ENCODE results near the gene PIK3C2G. TPM values are rescaled to one million over a fixed set of nuclear protein-coding genes. Genes with fewer than 3 reads are reported as not detected.

Gene PIK3C2G
- polyA plus RNA-seq, 1 of the 3 experiments (the other 2 are of a cell fraction): 0.02 TPM

DNA sequence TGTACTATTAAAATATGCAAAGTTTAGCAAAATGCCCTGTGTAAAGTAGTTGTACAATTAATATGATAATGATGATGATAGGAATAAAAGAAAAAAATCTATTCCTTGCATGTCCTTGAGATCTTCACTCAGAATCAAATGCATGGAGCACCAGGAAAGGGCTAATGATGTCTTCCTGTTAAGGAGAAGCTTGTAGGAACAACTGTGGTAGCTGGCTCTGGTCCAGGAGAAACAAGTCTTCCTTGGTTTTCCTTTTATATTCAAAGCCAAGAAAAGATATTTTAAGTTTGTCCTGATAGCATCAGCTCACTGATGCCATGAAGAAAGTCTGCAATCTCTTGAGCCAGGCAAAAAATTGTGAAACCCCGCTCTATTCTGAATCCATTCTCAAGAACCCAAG lies 138.9 kb downstream of the PIK3C2G start (continued):
- TF ChIP-seq, protein P1, sequence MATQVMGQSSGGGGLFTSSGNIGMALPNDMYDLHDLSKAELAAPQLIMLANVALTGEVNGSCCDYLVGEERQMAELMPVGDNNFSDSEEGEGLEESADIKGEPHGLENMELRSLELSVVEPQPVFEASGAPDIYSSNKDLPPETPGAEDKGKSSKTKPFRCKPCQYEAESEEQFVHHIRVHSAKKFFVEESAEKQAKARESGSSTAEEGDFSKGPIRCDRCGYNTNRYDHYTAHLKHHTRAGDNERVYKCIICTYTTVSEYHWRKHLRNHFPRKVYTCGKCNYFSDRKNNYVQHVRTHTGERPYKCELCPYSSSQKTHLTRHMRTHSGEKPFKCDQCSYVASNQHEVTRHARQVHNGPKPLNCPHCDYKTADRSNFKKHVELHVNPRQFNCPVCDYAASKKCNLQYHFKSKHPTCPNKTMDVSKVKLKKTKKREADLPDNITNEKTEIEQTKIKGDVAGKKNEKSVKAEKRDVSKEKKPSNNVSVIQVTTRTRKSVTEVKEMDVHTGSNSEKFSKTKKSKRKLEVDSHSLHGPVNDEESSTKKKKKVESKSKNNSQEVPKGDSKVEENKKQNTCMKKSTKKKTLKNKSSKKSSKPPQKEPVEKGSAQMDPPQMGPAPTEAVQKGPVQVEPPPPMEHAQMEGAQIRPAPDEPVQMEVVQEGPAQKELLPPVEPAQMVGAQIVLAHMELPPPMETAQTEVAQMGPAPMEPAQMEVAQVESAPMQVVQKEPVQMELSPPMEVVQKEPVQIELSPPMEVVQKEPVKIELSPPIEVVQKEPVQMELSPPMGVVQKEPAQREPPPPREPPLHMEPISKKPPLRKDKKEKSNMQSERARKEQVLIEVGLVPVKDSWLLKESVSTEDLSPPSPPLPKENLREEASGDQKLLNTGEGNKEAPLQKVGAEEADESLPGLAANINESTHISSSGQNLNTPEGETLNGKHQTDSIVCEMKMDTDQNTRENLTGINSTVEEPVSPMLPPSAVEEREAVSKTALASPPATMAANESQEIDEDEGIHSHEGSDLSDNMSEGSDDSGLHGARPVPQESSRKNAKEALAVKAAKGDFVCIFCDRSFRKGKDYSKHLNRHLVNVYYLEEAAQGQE (IDR thresholded peaks at IDR 0.05; ENCODE audit: low read depth, low read length): no peak
- no peak for TF ChIP-seq FOSL2 (IDR thresholded peaks at IDR 0.05; ENCODE audit: borderline replicate concordance, low read depth)
- TF ChIP-seq ELF1 (IDR thresholded peaks at IDR 0.05): no peak
- no peak for TF ChIP-seq TAF1 (IDR thresholded peaks at IDR 0.05; ENCODE audit: borderline replicate concordance, low read depth, low read length)
- no peak for TF ChIP-seq GABPA (IDR thresholded peaks at IDR 0.05; ENCODE audit: low read depth)
- no peak for TF ChIP-seq POLR2AphosphoS5 (IDR thresholded peaks at IDR 0.05; ENCODE audit: low read depth, low read length)
- no peak for TF ChIP-seq NRF1 (IDR thresholded peaks at IDR 0.05; ENCODE audit: low read depth, low read length)

DNA sequence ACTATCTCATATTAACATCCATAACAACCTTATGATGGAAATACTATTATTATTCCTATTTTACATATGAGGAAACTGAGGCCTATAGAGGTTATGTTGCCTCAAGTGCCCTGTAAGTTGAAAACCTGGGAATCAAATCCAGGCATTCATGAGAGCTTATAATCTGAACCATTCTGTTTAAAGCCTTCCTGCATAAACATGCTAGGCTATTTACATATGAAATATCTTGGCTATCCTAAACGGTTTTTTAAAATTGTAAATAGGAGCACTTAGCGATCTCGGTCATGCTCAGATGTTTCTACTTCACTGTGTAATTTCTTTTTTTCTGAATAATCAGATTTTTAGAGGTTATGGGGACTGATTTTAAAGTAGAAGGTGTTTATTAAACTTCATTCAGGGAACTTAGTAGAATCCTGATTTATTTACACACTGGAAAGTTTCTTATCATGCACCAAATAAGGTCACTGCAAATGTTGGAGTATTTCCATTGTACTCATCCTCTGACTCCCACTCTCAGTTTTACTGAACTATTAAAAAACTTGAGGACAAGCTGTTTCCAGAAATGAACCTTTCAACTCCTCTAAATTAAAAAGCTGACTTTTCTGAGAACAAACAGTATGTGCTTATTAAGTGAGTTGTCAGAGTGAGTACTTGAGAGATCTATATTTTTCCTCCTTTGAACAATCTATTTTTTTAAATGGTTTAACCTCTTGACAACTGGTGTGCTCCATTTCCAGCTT lies 141.7 kb downstream of the PIK3C2G start:
- WGBS (ENCODE audit: low lambda C conversion rate): 7% methylated on average over 3 of the region's 3 CpGs
- H3F3A ChIP-seq (replicated peaks; ENCODE audit: insufficient read depth): peaks cover 7% of the 10 kb centered on the region
- no peak overlapping the region for H2AFZ ChIP-seq (ENCODE audit: low read depth)
- DNase-seq: no peak
- no peak overlapping the region for H3K27ac ChIP-seq (ENCODE audit: low read depth in 2 of 2, low read length in 1 of 2)
- CTCF ChIA-PET: interaction anchor here (1.1 kb wide), 1 partner anchor 83 kb away, joined by 3 read pairs; no protein-coding TSS in a partner anchor
- no peaks in the 10 kb centered on the region for H3K9me2 ChIP-seq
- POLR2A ChIA-PET: no interaction called here
- no peaks in the 10 kb centered on the region for H3K36me3 ChIP-seq (replicated peaks in 1 of 2; ENCODE audit: control insufficient read depth in 1 of 2, insufficient read depth in 2 of 2, low read length in 1 of 2)
- H3K27me3 ChIP-seq (ENCODE audit: insufficient read depth): no peaks in the 10 kb centered on the region
- no peaks in the 10 kb centered on the region for H3K9me3 ChIP-seq
- 0 out of 4 replicates have a peak, but pooled peaks cover 0 to 4% of the 10 kb centered on the region in 2 experiments for H3K4me1 ChIP-seq (ENCODE audit: control insufficient read depth in 1 of 2, insufficient read depth in 2 of 2, low read depth in 1 of 2, low read length in 1 of 2)
- H3K4me2 ChIP-seq: no peak overlapping the region
- no peak overlapping the region for H3K9ac ChIP-seq
- no peak overlapping the region for H3K4me3 ChIP-seq (ENCODE audit: low read depth in 2 of 2, low read length in 1 of 2)
- no peak for TF ChIP-seq GABPA (IDR thresholded peaks at IDR 0.05; ENCODE audit: low read depth)
- TF ChIP-seq NFIC (IDR thresholded peaks at IDR 0.05; ENCODE audit: borderline replicate concordance): no peak
- no peaks in the 10 kb centered on the region for H4K20me1 ChIP-seq (ENCODE audit: insufficient read depth)
- H3K79me2 ChIP-seq (ENCODE audit: insufficient read depth): no peaks in the 10 kb centered on the region

DNA sequence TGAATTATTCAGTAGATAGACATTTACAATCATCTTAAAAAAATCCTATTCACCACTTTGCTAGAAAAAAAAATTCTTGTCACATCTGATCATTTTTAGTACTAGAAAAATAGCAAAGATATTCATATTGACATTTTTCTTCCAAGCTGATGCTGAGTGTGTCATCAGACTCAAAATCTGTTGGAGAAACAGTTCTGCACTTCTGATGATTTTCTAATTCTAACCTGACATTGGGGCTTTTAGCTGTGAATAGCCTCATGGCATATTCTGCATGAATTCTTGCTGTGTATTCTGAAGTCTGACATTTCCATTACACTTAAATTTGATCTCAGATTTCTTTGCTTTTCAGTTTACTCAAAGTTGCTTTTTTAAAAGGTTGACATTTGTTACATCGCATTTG lies 150.1 kb downstream of the PIK3C2G start:
- TF ChIP-seq, protein P2, sequence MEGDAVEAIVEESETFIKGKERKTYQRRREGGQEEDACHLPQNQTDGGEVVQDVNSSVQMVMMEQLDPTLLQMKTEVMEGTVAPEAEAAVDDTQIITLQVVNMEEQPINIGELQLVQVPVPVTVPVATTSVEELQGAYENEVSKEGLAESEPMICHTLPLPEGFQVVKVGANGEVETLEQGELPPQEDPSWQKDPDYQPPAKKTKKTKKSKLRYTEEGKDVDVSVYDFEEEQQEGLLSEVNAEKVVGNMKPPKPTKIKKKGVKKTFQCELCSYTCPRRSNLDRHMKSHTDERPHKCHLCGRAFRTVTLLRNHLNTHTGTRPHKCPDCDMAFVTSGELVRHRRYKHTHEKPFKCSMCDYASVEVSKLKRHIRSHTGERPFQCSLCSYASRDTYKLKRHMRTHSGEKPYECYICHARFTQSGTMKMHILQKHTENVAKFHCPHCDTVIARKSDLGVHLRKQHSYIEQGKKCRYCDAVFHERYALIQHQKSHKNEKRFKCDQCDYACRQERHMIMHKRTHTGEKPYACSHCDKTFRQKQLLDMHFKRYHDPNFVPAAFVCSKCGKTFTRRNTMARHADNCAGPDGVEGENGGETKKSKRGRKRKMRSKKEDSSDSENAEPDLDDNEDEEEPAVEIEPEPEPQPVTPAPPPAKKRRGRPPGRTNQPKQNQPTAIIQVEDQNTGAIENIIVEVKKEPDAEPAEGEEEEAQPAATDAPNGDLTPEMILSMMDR (IDR thresholded peaks at IDR 0.05): no peak
- TF ChIP-seq TCF12 (IDR thresholded peaks at IDR 0.05): no peak
- TF ChIP-seq EZH2phosphoT487 (IDR thresholded peaks at IDR 0.05; ENCODE audit: borderline replicate concordance, low read depth): no peak
- TF ChIP-seq, protein P1 (IDR thresholded peaks at IDR 0.05; ENCODE audit: low read depth, low read length): no peak
- no peaks in the 10 kb centered on the region for H3K4me1 ChIP-seq (ENCODE audit: control insufficient read depth in 1 of 2, insufficient read depth in 2 of 2, low read depth in 1 of 2, low read length in 1 of 2)
- H3K9ac ChIP-seq: no peak overlapping the region
- no peaks in the 10 kb centered on the region for H3K27me3 ChIP-seq (ENCODE audit: insufficient read depth)
- H2AFZ ChIP-seq (ENCODE audit: low read depth): no peak overlapping the region
- no peak overlapping the region for H3K4me2 ChIP-seq
- 76% methylated on average over 1 of the region's 1 CpG for WGBS (ENCODE audit: low lambda C conversion rate)
- no peaks in the 10 kb centered on the region for H3F3A ChIP-seq (replicated peaks; ENCODE audit: insufficient read depth)
- H3K9me3 ChIP-seq: no peaks in the 10 kb centered on the region
- no peak overlapping the region for H3K4me3 ChIP-seq (ENCODE audit: low read depth in 2 of 2, low read length in 1 of 2)
- no peaks in the 10 kb centered on the region for H3K9me2 ChIP-seq
- no peaks in the 10 kb centered on the region for H3K36me3 ChIP-seq (replicated peaks in 1 of 2; ENCODE audit: control insufficient read depth in 1 of 2, insufficient read depth in 2 of 2, low read length in 1 of 2)
- POLR2A ChIA-PET: no interaction called here
- no peak overlapping the region for H3K27ac ChIP-seq (ENCODE audit: low read depth in 2 of 2, low read length in 1 of 2)
- no peak for DNase-seq
- H4K20me1 ChIP-seq (ENCODE audit: insufficient read depth): no peaks in the 10 kb centered on the region
- H3K79me2 ChIP-seq (ENCODE audit: insufficient read depth): no peaks in the 10 kb centered on the region
- CTCF ChIA-PET: no interaction called here

All from SK-N-SH (cell line).